ENCODE data around the gene MFF.

DNA sequence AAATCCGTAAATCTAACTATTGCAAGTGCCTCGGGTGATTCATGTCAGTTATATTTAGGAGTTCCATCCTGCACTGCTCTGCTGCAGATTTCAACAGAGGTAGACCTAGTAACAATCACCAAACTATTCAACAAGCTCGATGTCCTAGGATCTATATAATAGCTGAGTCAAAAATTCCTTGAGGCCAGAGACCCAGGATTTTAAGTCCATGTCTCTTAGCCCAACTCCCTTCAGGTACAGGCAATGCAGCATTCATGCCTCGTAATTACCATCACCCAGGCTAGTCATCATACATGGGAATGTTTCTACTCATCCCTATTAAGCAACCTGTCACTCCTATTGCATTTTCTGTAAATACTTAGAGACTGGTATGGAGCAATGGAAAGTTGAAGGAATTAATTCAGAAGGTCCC lies 53.3 kb downstream of the MFF start:
- TF ChIP-seq, protein P1, sequence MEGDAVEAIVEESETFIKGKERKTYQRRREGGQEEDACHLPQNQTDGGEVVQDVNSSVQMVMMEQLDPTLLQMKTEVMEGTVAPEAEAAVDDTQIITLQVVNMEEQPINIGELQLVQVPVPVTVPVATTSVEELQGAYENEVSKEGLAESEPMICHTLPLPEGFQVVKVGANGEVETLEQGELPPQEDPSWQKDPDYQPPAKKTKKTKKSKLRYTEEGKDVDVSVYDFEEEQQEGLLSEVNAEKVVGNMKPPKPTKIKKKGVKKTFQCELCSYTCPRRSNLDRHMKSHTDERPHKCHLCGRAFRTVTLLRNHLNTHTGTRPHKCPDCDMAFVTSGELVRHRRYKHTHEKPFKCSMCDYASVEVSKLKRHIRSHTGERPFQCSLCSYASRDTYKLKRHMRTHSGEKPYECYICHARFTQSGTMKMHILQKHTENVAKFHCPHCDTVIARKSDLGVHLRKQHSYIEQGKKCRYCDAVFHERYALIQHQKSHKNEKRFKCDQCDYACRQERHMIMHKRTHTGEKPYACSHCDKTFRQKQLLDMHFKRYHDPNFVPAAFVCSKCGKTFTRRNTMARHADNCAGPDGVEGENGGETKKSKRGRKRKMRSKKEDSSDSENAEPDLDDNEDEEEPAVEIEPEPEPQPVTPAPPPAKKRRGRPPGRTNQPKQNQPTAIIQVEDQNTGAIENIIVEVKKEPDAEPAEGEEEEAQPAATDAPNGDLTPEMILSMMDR (IDR thresholded peaks at IDR 0.05): no peak
- TF ChIP-seq EZH2 (IDR thresholded peaks at IDR 0.05) (no peak), EZH2phosphoT487 (IDR thresholded peaks at IDR 0.05) (no peak)

All from neural progenitor cell (in vitro differentiated cells).